Middle frontal gyrus (tissue), 1 donor: ENCODE results near the gene DOHH.

Source experiments
- DNase-seq: peaks from one replicate; pipeline ENCODE4 v3.0.0-alpha.2; 2015; ENCODE audit warnings: low spot score; ENCODE audit errors: extremely low spot score

Gene DOHH

GRCh38 chr19:3441986-3442329, 58.5 kb downstream of the DOHH start:
- DNase-seq, result no peak

- no peak for DNase-seq
Observed at GRCh38 chr19:3441089-3441985, 59.1 kb downstream of the DOHH start.
